ENCODE data around the gene KIAA0319L.
"Not testable (repeated sequence)": the region's sequence is repeated elsewhere in the genome, so short reads cannot be mapped to it uniquely, and the experiment has no call there.

Gene KIAA0319L

GRCh38 chr1:35475856-35476674 lies 81.1 kb downstream of the KIAA0319L start:
- TF ChIP-seq CTCF (IDR thresholded peaks at IDR 0.05; ENCODE audit: borderline replicate concordance, control extremely low read depth, extremely low read depth, insufficient read depth, missing control alignments), result no peak
- DNase-seq (ENCODE audit: low spot score), result no peak
- in situ Hi-C loops (cut with MboI; ENCODE audit: low sequenced_read_pairs, unreplicated experiment), result no loop called here

GRCh38 chr1:35475356-35475755 lies 81.8 kb downstream of the KIAA0319L start:
- in situ Hi-C loops (cut with MboI; ENCODE audit: low sequenced_read_pairs, unreplicated experiment), result no loop called here
- TF ChIP-seq CTCF (IDR thresholded peaks at IDR 0.05; ENCODE audit: borderline replicate concordance, control extremely low read depth, extremely low read depth, insufficient read depth, missing control alignments), result no peak

GRCh38 chr1:35473216-35473615 lies 84.0 kb downstream of the KIAA0319L start:
- in situ Hi-C loops (cut with MboI; ENCODE audit: low sequenced_read_pairs, unreplicated experiment), result loop anchor here (25.0 kb wide), 1 partner anchor 239 kb away; the partner anchor contains the start of gene C1orf216
- DNase-seq (ENCODE audit: low spot score), result not testable (repeated sequence)

More at GRCh38 chr1:35475356-35475755, 81.8 kb downstream of the KIAA0319L start:
- no peak for DNase-seq (ENCODE audit: low spot score)

- in situ Hi-C loops (cut with MboI; ENCODE audit: low sequenced_read_pairs, unreplicated experiment), result loop anchor here (25.0 kb wide), 1 partner anchor 241 kb away; the partner anchor contains the start of gene C1orf216
- no peak for TF ChIP-seq CTCF (IDR thresholded peaks at IDR 0.05; ENCODE audit: borderline replicate concordance, control extremely low read depth, extremely low read depth, insufficient read depth, missing control alignments)
- DNase-seq (ENCODE audit: low spot score), result no peak
These were observed 86.1 kb downstream of the KIAA0319L start for GRCh38 chr1:35470977-35471613.

GRCh38 chr1:35466120-35466519 lies 91.1 kb downstream of the KIAA0319L start:
- no peak for DNase-seq (ENCODE audit: low spot score)
- in situ Hi-C loops (cut with MboI; ENCODE audit: low sequenced_read_pairs, unreplicated experiment), result loop anchor here (25.0 kb wide), 1 partner anchor 246 kb away; the partner anchor contains the start of gene C1orf216
- TF ChIP-seq CTCF (IDR thresholded peaks at IDR 0.05; ENCODE audit: borderline replicate concordance, control extremely low read depth, extremely low read depth, insufficient read depth, missing control alignments), result no peak

- not testable (repeated sequence) for DNase-seq (ENCODE audit: low spot score)
- in situ Hi-C loops (cut with MboI; ENCODE audit: low sequenced_read_pairs, unreplicated experiment), result loop anchor here (25.0 kb wide), 1 partner anchor 249 kb away; the partner anchor contains the start of gene C1orf216
These were observed 93.5 kb downstream of the KIAA0319L start for GRCh38 chr1:35463749-35464148.

GRCh38 chr1:35463232-35463631 lies 94.0 kb downstream of the KIAA0319L start:
- TF ChIP-seq CTCF (IDR thresholded peaks at IDR 0.05; ENCODE audit: borderline replicate concordance, control extremely low read depth, extremely low read depth, insufficient read depth, missing control alignments), result no peak
- in situ Hi-C loops (cut with MboI; ENCODE audit: low sequenced_read_pairs, unreplicated experiment), result loop anchor here (25.0 kb wide), 1 partner anchor 249 kb away; the partner anchor contains the start of gene C1orf216
- no peak for DNase-seq (ENCODE audit: low spot score)

All from GM13976 (cell line).